Middle frontal gyrus (tissue), 1 donor: ENCODE results near the gene NFAM1.

Experiments used
- DNase-seq: peaks from one replicate; pipeline ENCODE4 v3.0.0-alpha.2; 2015; ENCODE audit warnings: low spot score; ENCODE audit errors: extremely low spot score

Gene NFAM1

DNA sequence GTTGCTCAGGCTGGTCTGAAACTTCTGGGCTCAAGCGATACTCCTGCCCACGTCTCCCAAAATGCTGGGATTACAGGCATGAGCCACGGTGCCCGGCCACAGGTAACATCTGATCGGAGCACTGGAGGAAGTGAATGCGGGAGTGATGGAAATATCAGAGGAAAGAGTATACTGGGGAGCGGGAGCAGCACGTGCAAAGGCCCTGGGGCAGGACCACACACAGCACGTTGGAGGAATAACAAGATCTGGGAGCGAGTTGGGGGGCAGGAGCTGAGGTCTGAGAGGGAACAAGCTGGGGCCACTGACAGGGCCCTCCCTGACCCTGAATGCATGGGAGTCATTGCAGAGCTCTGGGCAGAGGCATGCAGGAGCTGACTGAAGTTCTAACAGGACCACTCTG lies 70.7 kb downstream of the NFAM1 start:
- DNase-seq = no peak

DNA sequence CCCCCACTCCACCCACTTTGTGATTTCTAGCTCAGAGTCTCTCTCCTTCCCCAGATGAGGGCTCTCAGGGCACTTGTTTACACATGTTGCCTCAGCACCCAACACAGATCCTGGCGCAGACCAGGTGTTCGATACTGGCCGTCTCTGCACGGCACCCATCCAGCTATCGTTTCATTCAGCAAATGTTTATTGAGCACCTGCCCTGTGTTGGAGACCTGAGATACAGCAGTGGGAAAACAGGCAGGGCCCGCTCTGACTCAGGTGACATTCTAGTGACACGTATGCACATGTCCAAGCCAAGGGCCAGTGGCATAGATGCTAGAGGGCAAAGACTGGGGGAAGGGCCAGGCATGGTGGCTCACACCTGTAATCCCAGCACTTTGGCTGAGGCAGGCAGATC lies 71.9 kb downstream of the NFAM1 start:
- no peak for DNase-seq

DNA sequence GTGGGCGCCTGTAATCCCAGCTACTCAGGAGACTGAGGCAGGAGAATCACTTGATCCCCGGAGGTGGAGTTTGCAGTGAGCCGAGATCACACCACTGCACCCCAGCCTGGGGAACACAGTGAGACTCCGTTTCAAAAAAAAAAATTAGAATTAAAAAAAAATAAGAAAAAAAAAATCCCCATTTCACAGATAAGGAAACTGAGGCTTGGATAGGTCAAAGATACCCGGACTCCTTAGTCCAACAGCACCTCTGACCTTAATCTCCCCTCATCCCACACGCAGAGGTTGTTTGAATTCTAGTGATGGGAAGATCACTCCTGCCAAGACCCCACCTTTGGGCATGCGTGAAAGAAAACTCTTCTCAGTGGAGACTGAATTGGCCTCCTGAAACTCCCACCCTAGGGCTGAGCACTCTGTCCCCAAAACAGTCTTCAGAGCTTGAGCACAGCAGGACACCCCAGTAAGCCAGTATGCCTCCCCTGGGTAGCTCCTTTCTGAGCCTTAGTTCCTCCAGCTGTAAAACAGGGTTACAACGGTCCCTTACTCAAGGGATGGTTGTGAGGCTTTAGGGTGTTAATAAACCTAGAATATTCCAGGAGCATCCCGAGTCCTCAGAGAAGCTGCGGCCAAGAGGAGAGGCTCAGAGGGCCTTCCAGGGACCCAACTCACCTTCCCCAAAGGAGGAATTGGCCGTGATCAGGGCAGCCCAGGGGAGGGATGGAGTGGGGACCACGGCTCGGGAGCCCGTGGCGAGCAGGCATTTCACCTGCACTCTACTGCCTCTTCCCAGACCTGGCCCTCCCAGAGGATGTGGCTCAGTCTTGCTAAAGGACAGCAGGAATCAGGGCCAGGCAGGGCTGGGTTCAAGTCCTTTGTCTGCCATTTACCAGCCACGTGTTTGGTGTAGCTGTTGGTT lies 73.3 kb downstream of the NFAM1 start:
- no peak for DNase-seq

DNA sequence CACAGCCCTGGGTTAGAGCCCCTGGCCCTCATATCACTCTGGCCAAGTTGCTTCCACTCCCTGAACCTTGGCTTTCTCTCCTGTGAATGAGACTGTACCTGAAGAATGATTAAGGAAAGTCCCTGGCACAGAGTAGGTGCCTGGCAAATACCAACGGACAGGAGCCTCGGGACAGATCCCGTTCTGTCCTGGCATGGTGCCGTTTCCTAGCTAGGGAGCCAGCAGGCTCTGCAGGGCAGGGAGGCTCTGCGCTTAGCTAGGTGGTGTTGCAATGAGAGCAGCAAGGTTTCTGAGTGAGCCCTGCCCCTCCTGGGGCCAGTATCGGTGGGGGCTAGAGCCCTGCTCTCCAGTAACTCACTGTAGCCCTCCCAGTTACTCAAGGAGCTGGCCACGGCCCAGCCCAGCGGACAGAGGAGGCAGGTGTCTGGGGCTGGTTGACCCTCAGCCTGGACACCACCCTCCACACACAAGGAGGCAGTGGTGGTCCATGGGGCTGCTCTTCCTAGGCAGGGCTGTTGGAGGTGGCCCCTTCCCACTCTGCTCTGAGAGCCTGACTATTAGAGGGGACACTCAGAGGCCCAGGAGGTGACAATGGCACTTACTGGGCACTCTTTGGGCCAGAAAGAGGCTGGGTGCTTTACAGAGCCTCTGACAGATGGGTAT lies 74.4 kb downstream of the NFAM1 start:
- DNase-seq = no peak

DNA sequence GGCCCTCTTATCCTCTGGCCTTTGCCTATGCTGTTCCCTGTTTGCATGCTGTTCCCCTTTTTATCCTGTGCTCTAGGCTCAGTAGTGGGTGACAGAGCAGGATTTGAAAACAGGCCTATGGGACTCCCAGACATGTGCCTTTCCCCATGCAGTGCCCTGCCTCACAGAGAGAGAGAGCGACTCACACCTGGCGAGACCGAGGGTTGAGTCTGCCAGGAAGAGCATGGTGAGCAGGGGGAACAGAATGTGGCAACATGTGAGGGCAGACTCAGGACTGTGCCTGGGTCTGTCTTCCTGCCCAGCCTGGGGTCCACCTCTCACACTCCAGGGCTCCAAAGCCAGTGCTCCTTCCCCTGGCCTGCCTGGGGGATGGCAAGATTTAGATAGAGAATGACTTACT lies 75.0 kb downstream of the NFAM1 start:
- no peak for DNase-seq

DNA sequence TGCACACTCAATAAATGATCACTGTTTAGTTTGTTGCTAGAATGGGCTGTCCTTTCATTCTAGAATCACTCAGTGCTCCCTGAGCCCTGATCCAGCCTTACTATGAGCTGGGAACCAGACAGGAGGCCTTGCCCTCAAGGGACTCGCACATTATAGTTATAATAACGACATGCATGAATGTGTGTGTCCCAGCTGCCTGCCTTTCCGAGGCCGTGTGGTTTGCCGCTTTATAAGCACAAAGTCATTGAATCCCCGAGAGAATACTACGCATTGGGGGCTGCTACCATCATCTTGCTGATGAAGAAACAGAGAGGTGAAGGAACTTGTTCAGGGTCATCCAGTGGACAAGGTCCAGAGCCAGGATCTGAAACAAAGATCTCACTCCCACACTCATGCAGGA lies 75.7 kb downstream of the NFAM1 start:
- DNase-seq = no peak

DNA sequence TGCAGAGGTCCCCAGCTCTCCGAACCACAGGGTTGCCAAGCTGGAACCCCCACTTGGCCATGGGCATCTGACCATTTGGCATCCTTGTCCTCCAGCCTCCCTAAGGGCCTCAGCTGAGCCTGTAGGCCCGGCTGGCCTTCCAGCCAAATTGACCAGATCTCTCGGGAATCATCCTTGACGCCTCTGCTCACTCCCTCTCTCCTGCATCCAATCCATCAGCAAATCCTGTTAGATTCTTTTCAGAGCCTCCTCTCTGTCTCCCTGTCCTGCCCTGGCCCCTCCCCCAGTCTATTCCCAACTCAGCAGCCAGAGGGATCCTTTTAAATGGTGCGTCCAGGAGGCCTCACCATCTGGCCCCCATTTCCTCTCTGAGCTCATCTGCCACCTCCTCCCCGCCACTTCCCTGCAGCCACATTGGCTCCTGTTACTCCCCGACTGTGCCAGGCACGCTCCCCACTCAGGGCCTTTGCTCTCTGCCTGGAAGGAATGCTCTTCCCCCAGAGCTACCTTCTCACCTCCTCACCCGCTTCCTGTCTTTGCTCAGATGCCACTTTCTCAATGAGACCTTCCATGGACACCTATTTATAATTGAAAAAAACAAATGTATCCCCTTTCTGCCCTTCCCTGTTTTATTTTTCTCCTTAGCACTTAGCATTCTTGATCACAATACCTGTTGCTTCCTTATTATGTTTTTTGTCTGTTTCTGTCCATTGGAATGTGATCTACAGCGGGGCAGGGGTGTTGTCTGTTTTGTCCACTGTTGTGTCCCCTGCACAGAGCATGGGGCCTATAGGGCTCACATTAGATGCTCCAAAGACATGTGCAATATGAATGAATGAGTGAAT lies 78.1 kb downstream of the NFAM1 start:
- no peak for DNase-seq

DNA sequence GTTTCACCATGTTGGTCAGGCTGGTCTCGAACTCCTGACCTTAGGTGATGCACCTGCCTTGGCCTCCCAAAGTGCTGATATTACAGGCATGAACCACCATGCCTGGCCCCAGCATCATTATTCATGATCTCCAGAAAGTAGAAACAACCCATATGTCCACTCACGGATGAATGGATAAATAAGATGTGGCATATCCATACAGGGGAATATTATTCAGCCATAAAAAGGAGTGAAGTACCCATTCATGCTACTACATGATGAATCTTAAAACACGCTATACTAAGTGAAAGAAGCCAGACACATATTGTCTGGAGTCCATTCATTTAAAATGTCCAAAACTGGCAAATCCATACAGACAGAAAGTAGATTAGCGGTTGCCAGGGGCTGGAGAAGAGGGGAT lies 81.8 kb downstream of the NFAM1 start:
- DNase-seq = no peak

DNA sequence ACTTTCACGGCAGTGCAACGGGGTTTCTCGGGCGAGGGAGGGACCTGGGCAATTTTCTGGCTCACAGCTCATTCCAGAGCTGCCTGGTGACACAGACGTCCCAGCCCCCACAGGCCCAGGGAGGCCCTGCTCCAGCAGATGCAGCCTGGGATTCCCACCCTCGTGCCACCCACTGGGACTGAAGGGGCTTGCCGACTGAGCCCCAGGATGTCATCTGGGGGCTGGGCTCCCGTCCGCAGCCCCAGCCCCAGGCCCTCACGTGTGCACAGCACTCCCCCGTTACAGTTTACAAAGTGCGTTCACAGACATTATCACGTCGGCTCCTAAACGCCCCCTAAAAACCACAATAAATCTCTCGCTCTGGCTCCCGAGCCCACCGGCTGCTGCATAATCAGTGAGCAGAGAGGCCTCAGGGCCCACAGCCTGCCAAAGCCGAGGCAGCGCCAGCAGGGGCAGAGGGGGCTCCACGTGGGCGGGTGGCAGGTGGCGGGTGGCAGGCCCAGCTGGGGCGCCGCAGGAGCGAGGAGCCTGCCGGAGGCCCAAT lies 84.8 kb downstream of the NFAM1 start:
- DNase-seq = no peak

DNA sequence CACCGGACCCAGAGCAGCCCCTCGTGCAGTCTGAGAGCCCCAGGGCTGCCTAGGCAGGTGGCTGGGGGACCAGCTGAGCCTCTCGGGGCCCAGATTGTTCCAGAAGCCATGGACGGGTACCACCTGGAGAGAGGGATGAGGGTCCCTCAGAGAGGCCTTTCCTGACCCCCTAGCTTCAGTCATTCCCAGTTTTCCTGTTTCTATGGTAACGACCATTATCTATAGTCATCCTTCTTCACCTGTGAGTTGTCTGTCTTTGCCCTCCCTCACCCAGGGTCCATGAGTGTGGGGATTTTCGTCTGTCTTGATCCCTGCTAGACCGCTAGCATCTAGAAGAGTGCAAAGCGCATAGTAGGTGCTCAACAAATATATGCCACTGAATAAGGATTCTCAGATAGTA lies 85.5 kb downstream of the NFAM1 start:
- no peak for DNase-seq

DNA sequence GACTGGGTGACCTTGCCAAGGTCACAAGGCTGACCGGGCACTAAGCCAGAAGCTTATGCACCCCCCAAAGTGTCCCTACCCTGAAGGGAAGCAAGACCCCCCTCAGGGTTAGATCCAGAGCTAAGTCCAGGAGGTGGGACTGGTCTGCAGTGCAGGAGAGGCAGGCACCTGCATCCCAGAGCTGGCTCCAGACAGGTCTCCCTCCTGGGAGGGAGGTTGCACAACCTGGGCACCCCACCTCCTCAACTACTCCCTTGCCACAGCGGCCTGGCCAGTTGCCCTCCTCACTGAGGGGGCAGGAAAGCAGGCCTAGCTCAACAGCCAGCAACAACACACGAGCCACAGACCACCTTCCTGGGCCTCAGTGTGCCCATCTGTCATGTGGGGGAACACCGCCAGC lies 86.7 kb downstream of the NFAM1 start:
- no peak for DNase-seq

DNA sequence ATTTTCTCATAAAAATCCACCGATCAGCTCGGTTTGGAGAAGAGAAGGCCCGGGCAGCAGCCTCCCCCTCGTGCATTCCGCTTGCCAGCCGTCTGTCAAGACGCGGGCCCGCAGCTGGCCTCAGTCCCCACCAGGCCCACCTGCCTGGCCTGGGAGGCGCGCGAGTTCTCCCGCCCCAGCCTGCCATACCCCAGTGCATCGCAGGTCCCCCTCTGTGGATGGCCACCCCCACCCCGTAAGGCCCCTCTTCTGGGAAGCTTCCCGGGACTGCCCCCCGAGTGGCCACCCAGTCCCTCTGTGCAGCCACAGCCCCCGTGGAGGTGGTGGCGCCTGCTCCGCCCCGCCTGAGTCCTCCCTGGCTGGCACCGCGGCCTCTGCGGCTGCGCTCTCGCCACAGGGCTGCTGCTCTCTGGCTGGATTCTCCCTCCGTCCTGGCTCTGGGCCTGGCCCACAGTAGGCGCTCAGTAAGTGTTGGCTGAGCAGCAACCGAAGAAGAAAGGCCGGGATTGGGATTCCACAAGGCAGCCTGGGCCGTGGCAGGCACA lies 87.8 kb downstream of the NFAM1 start:
- DNase-seq = peak; percentile 79

DNA sequence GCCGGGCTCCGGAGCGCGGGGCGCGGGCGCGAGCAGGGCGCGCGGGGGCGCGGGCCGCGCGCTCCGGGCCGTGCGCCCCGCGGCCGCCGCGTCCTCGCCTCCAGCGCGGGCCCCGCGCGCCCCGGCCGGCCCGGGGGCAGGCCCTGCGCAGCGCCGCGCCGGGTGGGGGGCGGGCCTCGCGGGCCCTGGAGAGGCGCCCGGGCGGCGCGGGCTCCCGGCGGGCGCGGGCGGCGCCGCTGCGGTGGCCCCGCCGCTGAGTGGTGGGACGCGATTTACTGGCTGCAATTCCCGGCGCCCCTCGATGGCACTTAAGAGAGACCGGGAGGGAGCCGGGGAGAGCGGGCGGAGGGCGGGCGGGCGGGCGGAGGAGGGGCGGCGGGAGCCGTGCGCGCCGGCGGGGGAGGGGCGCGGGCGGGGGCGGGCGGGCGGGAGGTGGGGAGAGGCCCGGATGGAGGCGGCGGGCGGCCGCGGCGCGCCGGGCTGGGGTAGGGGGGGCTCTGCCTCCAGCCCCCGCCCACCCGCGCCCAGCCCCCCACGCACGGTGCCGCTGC lies 88.6 kb downstream of the NFAM1 start:
- DNase-seq = no peak

DNA sequence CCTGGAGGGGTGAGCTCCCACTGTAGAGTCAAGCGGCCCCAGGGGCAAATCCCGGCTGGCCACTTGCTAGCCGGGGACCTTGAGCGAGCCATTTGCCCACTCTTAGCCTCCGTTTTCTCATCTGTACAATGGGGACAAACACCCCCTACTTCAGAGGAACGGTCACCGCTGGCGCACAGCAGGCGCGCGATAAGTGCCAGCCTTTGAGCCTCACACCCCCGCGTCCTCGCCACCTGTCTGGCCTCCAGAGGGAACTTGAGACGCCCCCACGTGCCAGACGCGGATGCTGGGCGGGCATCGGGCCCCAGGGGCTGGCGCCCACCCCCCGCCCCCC lies 89.1 kb downstream of the NFAM1 start:
- DNase-seq = no peak

DNA sequence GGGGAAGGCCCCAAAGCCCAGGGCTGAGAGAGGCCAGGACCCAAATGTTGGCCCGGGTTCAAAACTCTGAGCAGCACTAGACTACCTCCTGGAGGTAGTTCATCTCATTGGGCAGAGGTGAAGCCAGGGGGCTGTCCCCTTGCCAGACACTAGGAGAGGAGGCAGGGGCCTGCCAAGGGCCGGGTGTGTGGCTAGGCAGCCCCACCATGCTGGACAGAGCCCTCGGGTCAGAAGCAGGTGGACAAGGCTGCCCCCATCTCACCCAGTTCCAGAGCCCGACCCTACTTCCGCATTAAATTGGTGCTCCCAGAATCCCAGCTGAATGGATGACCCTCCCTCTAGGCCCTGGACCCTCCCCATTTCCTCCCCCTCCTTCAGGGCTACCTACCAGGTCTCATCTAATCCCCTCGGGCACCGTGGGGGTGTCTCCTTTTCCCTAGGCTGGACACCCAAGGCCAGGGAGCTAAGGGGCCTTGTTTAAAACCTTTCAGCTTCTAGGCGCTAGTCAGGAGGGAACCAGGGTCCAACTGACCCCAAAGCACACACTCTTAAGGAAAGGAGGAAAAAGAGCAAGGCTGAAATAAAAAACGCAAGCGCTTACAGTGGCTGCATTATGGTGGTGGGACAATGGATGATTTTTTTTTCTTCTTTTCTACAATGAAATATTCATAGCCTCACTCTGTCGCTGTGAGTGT lies 89.6 kb downstream of the NFAM1 start:
- DNase-seq = no peak

DNA sequence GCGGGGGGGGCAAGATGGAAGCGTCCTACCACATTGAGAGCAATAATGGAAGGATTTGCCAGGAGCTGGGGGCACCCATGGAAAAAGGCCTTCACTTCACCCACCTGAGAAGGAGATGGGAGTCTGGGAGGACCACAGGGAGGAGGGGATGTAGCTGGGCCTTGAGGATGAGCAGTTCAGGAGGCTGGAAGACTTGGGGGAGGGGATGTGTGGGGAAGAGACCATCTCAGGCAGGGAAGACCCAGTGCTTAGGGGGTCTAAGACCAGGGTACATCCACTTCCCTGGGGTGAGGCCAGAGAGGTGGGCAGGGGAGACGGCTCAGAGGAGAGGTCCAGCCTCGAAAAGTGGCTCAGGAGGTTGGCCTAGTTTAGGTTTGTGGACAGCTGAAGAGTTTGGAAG lies 90.4 kb downstream of the NFAM1 start:
- DNase-seq = no peak

DNA sequence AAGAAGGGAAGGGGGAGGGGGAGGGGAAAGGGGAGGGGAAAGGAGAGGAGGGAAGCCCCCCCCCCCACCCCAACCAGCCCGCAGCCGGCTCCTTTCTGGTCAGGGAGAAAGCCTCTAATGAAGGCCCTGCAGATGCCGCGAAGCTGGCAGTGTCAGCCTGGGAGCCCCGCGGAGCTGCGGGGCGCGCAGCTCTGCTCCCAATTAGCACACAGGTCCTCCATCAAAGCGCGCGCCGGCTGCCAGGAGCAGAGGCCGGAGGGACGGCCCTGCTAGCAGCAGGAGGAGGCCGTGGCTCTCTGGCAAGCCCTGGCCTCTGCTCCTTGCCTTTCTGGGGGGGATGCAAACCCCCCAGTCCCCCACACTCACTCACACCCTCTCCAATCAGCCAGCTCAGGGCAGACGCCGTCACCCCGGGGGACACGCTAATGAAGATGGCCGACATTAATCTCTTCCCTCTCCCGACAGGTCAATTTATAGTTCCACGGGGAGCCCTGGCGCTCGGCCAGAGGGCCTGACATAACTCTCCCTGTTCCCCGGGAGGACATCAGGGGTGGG lies 91.3 kb downstream of the NFAM1 start:
- DNase-seq = no peak

DNA sequence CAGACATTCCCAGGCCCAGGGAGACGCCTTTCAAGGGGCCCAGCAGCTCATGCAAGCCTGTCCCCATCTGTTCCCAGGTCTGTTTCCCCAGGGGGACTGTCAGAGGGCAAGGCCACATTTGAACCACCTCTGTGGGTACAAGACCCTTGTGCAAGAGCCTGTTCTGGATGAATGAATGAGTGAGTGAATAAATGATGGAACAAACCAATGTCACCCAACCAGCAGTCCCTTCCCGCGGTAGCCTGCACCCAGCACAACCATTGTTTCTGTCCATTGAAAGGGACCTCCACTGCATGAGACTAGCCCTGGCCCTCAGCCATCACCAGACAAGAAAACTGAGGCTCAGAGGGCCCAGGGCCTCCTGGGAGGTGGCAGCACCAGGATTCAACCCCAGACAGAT lies 92.1 kb downstream of the NFAM1 start:
- DNase-seq = no peak

DNA sequence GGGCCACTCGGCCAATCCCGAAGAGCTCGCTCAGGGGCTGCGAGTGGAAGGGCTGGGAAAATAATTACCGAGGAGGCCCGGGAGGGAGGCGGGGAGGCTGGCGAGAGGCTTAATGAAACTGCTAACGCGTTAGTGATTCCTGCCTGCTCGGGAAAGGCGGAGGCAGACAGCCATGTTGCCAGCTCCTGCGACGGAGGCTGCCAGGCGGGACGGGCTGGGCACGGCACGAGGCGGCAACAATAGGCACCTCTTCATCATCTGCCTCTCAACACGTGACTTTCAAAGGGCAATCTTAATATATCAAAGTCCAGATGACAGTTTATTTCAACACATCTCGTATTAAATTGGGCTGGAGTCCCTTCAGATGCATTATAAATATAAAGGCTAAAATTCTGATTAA lies 93.7 kb downstream of the NFAM1 start:
- no peak for DNase-seq

DNA sequence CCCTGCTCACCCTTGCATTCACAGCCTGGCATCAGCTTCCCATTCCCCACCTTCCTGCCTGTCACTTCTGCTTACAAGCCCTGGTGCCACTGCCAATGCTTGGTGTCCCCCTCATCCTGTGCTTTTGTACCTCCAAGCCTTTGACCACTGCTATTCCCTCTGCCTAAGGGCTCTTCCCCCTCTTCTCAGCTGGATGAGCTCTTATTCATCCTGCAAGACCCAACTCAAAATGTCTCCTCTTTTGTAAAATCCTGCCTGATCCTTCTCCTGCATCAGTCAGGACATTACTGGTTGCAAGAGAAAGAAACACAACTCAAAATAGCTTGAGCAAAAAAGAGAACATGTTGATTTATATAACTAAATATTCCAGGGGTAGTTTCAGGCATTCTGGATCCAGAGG lies 94.8 kb downstream of the NFAM1 start:
- no peak for DNase-seq
